Prostate gland (tissue), 2 donors: Measurements from ENCODE around the gene GNG5. TPM values are rescaled to one million over a fixed set of nuclear protein-coding genes. Genes with fewer than 3 reads are reported as not detected.

Experiments used
- DNase-seq: peaks from one replicate; pipeline ENCODE4 v3.0.0-alpha.2; 2019; ENCODE audit warnings: low spot score
- H3K27ac ChIP-seq, 2 donors: fragments of 200-600 bp; sonication (generic); 2 replicates each; pipeline ENCODE4 v1.5.1; 2017 to 2019
- H3K27me3 ChIP-seq: fragments of 200-600 bp; sonication (generic); replicated peaks from 2 replicates; pipeline ENCODE4 v1.5.1; 2019; ENCODE audit not compliant: insufficient read depth
- H3K36me3 ChIP-seq, 2 donors: fragments of 200-600 bp; sonication (generic); 1 replicate in 1 of 2; 2 replicates in 1 of 2; pipeline versions ENCODE4 v1.5.1 to v1.8.1; 2017 to 2019
- H3K4me1 ChIP-seq: fragments of 200-600 bp; sonication (generic); replicated peaks from 2 replicates; pipeline ENCODE4 v1.5.1; 2019
- H3K4me3 ChIP-seq, 2 donors: fragments of 200-600 bp; sonication (generic); 2 replicates each; pipeline ENCODE4 v1.5.1; 2017 to 2019
- H3K9me3 ChIP-seq: fragments of 200-600 bp; sonication (generic); 2 replicates; pipeline ENCODE4 v1.5.1; 2017
- POLR2A ChIP-seq: fragments of 450-650 bp; IDR thresholded peaks from one replicate; pipeline ENCODE4 v1.6.1; 2016; ENCODE audit warnings: antibody characterized with exemption, mild to moderate bottlenecking
- POLR2AphosphoS5 ChIP-seq: sonication (generic); formaldehyde crosslinking; IDR thresholded peaks from one replicate; pipeline ENCODE4 v1.6.1; 2017; ENCODE audit warnings: antibody characterized with exemption
- WGBS: methylation state at CpG from one replicate; pipeline ENCODE4 v1.1.5; 2018; 5-methylcytosine and 5-hydroxymethylcytosine counted together
- intact Hi-C: fragments of 100-400 bp; cut with DNase I; formaldehyde crosslinking; loops from one replicate; pipeline ENCODE4 v1.14.2; 2022
- total RNA-seq, 2 donors: library from RNA; depleted of rRNA; stranded (reverse); fragments of >200 nt; gene quantifications; one replicate each; pipeline ENCODE4 v1.1.0, GENCODE V29; 2016
- TF ChIP-seq, protein P1 (sequence below), 4 experiments: fragments of 200-600 bp in 2 of 4; fragments of 450-650 bp in 2 of 4; sonication (generic) in 2 of 4; IDR thresholded peaks; 1 replicate in 3 of 4; 2 replicates in 1 of 4; pipeline ENCODE4 v1.5.1; 2016 to 2019; ENCODE audit warnings: antibody characterized with exemption in 4 of 4, mild to moderate bottlenecking in 2 of 4, moderate library complexity in 2 of 4

GNG5 gene
- total RNA-seq, 2 donors from 2014 or later, result 111 to 116 TPM

DNA sequence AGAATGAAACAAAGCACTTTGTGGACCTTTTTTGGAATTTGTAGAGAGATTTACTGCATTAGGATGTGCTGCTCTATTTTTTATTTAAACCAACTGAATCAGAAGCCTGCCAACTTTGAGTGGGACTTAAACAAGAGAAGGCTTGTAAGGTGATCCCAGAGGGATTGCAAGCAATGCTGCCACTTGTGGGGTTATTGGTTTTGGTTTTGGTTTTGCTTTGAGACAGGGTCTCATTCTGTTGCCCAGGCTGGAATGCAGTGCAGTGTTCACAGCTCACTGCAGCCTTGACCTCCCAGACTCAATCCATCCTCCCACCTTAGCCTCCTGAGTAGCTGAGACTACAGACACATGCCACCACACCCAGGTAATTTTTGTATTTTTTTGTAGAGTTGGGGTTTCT lies 32.2 kb upstream of the GNG5 start:
- no peak overlapping the region for H3K4me3 ChIP-seq
- H3K9me3 ChIP-seq, result no peaks in the 10 kb centered on the region
- H3K27ac ChIP-seq, result no peak overlapping the region
- no peaks in the 10 kb centered on the region for H3K36me3 ChIP-seq
- no peaks in the 10 kb centered on the region for H3K27me3 ChIP-seq
- H3K4me1 ChIP-seq, result no peaks in the 10 kb centered on the region
- TF ChIP-seq POLR2AphosphoS5, result no peak
- TF ChIP-seq, protein P1, sequence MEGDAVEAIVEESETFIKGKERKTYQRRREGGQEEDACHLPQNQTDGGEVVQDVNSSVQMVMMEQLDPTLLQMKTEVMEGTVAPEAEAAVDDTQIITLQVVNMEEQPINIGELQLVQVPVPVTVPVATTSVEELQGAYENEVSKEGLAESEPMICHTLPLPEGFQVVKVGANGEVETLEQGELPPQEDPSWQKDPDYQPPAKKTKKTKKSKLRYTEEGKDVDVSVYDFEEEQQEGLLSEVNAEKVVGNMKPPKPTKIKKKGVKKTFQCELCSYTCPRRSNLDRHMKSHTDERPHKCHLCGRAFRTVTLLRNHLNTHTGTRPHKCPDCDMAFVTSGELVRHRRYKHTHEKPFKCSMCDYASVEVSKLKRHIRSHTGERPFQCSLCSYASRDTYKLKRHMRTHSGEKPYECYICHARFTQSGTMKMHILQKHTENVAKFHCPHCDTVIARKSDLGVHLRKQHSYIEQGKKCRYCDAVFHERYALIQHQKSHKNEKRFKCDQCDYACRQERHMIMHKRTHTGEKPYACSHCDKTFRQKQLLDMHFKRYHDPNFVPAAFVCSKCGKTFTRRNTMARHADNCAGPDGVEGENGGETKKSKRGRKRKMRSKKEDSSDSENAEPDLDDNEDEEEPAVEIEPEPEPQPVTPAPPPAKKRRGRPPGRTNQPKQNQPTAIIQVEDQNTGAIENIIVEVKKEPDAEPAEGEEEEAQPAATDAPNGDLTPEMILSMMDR (IDR thresholded peaks at IDR 0.05), result no peak
- no peak for TF ChIP-seq POLR2A
- intact Hi-C loops, result no loop called here
- DNase-seq, result no peak

DNA sequence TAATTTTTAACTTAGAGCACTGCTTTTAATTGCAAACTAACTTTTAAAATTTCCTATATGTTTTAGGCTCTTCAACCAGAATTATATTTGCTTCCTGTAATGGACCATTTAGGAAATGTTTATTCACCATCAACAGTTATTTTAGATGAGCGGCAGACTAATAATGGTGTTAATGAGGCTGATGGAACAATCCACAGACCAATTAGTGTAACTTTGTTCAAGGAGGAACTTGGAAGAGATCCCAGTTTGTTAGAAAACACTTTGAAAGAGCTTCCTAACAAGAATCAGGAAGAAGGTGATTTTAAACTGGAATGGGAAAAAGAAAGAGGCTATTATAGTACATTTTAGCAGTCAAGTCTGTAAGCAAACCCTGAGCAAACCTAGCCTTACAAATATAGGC lies 19.4 kb upstream of the GNG5 start:
- no peak overlapping the region for H3K4me3 ChIP-seq
- H3K27me3 ChIP-seq, result no peaks in the 10 kb centered on the region
- TF ChIP-seq POLR2AphosphoS5 (no peak), POLR2A (no peak)
- TF ChIP-seq, protein P1 (IDR thresholded peaks at IDR 0.05), result no peak
- H3K4me1 ChIP-seq, result no peaks in the 10 kb centered on the region
- DNase-seq, result no peak
- no peak overlapping the region for H3K27ac ChIP-seq
- WGBS, result 92% methylated on average over 1 of the region's 1 CpG
- intact Hi-C loops, result no loop called here
- no peaks in the 10 kb centered on the region for H3K36me3 ChIP-seq
- H3K9me3 ChIP-seq, result no peaks in the 10 kb centered on the region

DNA sequence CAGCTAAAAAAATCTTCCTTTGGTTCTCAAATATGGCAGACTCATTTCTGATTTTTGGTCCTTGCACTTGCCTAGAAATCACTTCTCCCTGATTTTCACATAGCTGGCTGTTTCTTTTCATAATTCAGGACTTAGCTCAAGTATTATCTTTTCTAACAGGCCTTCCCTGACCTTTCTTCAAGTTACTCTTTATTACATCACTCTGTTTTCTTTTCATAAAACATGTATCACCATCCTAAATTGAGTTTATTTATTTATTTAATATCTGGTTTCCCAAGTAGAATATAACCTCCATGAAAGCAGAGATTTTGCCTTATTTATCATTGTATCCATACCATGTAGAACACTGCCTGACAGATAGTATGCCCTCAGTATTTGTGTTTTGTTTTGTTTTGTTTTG lies 18.2 kb upstream of the GNG5 start:
- intact Hi-C loops, result no loop called here
- Histone ChIP-seq H3K27me3 (no peaks in the 10 kb centered on the region), H3K27ac (no peak overlapping the region), H3K36me3 (no peaks in the 10 kb centered on the region), H3K9me3 (no peaks in the 10 kb centered on the region), H3K4me1 (no peaks in the 10 kb centered on the region), H3K4me3 (no peak overlapping the region)
- TF ChIP-seq POLR2AphosphoS5 (no peak), POLR2A (no peak)
- TF ChIP-seq, protein P1 (IDR thresholded peaks at IDR 0.05), result no peak
- DNase-seq, result no peak

DNA sequence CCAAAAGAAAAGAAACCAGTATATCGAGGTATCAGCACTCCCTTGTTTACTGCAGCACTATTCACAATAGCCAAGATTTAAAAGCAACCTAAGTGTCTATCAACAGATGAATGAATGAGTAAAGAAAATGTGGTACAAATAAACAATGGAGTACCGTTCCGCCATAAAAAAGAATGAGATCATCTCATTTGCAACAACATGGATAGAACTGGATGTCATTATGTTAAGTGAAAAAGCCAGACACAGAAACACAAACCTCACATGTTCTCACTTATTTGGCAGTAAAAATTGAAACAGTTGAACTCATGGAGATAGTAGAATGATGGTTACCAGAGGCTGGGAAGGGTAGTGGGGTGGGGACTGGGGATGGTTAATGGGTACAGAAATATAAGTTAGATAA lies 4.3 kb upstream of the GNG5 start:
- Histone ChIP-seq H3K27me3 (no peaks in the 10 kb centered on the region), H3K9me3 (no peaks in the 10 kb centered on the region), H3K27ac (no peak overlapping the region), H3K4me3 (no peak overlapping the region), H3K36me3 (no peaks in the 10 kb centered on the region), H3K4me1 (no peaks in the 10 kb centered on the region)
- no peak for TF ChIP-seq POLR2A
- TF ChIP-seq POLR2AphosphoS5, result peak; percentile 17
- TF ChIP-seq, protein P1 (IDR thresholded peaks at IDR 0.05), result no peak
- DNase-seq, result no peak
- intact Hi-C loops, result no loop called here
- 36% methylated on average over 3 of the region's 3 CpGs for WGBS

DNA sequence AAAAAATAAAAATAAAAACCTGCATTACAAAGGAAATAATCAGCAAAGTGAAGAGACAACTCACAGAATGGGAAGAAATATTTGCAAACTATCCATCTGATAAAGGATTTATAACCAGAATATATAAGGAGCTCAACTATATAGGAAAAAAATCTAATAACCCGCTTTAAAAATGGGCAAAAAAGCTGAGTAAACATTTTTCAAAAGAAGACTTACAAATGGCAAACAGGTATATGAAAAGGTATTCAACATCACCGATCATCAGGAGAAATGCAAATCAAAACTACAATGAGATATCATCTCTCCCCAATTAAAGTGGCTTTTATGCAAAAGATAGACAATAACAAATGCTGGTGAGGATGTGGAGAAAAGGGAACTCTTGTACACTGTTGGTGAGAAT lies 3.8 kb upstream of the GNG5 start:
- H3K9me3 ChIP-seq, result no peaks in the 10 kb centered on the region
- intact Hi-C loops, result no loop called here
- H3K27ac ChIP-seq, result no peak overlapping the region
- H3K27me3 ChIP-seq, result no peaks in the 10 kb centered on the region
- H3K4me3 ChIP-seq, result no peak overlapping the region
- TF ChIP-seq, protein P1 (IDR thresholded peaks at IDR 0.05), result no peak
- TF ChIP-seq POLR2A, result no peak
- no peak for TF ChIP-seq POLR2AphosphoS5
- WGBS, result 61% methylated on average over 2 of the region's 2 CpGs
- H3K36me3 ChIP-seq, result no peaks in the 10 kb centered on the region
- no peak for DNase-seq
- H3K4me1 ChIP-seq, result no peaks in the 10 kb centered on the region
